Measurements from ENCODE around the gene GLDN.

DNA sequence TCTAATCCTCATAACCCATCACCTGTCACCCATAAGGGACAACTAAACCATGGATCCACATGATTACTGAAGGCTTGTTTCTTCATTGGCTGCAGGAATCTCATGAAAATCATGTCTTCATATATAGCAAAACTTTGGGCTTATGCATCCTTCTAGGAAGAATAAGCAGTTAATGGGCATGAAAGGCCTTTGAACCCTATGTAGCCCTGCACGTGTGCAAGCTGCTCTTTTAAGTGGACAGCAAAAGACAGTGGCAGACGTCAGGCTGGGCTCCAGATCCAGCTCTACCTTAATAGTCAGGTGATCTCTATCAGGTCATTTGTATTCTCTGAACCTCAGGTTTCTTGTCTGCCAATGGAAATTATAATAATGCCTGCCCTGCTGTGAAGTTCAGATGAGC lies 21.9 kb upstream of the GLDN start:
- TF ChIP-seq POLR2AphosphoS5 (IDR thresholded peaks at IDR 0.05; ENCODE audit: low read depth, low read length) (no peak), POLR2A (IDR thresholded peaks at IDR 0.05; ENCODE audit: low read depth, low read length) (no peak)
